Endometrial microvascular endothelial cells (primary cell): ENCODE data around the gene KRCC1. TPM values are rescaled to one million over a fixed set of nuclear protein-coding genes. Genes with fewer than 3 reads are reported as not detected.
"Not testable (repeated sequence)": the region's sequence is repeated elsewhere in the genome, so short reads cannot be mapped to it uniquely, and the experiment has no call there.

ENCODE experiments used
- in situ Hi-C: cut with HindIII; loops from 2 replicates; pipeline ENCODE4 v1.10.0; 2017; ENCODE audit warnings: low sequenced_read_pairs, low pct_unique_long_range_greater_than_20kb; ENCODE audit errors: inconsistent ontology term
- total RNA-seq: library from RNA; depleted of rRNA; stranded (reverse); fragments of >200 nt; gene quantifications from one replicate; pipeline ENCODE4 v1.2.3, GENCODE V29; 2015; ENCODE audit errors: inconsistent ontology term

The KRCC1 gene
- total RNA-seq, 1 donor from 2014 or later, result 15.5 TPM

DNA sequence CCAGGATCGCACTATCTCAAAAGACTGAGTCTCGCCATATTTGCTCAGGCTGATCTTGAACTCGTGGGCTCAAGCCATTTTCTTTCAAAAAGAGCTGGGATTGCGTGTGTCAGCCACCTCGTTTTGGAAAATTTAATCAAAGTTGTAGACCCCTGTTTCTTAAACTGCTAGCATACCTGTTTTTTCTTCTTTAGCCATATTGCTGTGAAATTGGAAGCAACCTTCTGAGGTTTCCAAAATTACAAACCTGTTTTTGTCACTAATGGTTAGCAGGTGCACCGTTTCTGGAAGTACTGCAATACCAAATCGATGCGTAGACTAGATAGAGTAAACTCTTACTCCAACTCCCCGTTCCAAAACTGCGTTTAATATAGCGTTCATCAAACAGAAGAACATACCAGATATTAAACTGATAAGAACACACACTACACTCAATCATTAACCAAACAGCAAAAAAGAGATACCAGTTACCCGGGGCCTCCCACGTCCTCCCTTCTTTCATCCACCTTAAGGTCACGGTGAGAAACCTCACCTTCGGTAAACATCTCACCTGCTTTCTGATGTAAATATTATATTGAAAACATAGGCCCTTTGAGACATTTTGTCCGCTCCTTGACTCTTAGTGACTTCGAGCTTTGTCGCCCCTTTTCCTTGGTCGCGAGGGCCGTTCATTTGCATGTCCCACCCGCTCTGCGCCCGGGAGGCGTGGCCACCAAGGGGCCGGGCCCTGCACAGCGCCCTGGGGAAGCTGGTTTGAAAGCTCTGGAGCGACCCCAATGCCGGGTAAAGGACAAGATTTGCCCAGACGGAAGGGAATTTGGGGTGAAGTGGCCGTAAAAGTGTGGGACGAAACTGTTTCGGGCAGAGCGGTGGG is 39.3 kb downstream of the KRCC1 start, which contains the start of gene RNU2-63P:
Gene RNU2-63P (minus strand): TSS at position 462 of the 874 bp plus-strand sequence.
- in situ Hi-C loops, result no loop called here

DNA sequence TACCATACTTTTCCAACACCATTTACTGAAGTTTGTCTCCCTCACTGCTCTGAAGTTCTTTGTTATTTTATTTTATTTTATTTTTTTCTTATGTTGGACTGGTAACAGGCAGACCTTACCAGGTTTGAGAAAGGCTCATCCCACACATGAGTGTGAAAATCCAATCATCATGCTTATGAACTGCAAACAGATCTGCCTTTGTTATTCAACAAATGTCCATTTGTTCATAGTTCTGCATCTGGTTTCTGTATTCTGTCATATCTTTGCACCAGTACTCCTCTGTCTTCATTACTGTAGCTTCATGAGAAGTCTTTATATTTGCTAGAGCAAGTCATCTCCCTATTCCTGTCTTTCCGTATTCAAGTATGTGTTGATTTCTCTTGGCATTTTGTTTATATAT is 44.6 kb downstream of the KRCC1 start:
- in situ Hi-C loops, result no loop called here

DNA sequence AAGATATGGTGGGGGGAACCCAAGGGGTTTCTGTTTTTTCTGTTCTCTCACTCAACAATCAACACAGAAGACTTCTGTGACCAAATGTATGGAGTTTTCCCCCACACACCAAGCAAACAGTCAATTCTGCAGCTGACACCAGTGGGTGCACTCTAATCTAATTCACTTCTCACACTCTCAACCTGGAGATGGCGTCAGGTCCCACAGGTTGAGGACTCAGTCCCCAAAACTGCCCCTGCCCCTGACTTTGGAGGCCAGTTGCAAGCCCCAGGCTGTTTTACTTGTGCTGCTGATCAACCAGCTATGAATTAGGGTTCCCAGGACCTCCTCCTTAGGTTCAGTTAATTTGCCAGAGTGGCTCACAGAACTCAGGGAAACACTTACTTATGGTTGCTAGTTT is 45.4 kb downstream of the KRCC1 start:
- in situ Hi-C loops, result no loop called here

DNA sequence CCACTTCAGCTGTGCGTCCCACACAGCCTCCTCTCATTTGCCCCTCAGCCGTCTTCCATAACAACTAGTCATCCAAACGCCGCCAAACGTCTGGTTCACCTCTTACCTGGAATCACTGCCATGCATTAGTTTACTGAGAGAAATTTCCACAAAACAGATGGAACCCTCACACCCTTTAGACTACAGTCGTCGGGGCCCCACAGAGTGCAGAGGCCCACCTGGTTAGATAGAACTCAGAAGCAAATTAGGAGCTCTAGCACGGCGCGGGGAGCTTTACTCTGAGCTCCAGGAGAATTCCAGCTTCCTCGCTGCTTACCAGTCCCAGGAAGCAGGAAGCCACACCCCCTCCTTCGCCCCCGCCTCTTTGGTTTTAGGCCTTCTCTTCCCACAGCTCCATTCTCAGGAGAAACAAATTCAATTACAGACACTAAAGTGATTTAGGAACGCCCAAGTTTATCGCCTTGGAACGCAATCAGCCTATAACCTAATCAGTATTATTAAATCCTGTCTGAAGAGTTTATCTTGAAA is 48.6 kb downstream of the KRCC1 start:
- in situ Hi-C loops, result no loop called here

DNA sequence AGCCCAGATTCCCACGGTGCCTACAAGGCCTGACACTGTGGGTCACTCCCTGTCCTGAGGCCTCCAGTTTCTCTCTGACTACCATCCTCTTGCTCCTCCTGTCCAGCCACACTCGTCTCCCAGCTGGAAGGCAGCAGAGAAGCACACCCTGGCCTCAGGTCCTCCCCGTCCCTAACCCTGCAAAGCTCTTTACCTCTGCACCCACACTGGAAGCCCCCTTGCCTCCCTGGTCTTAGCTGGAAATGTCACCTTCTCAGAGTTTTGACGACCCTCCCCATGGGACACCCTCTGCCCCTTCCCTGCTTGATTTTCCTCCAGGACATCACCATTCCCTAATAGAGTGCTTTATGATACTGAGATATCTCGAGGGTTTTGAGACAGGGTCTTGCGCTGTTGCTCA is 49.8 kb downstream of the KRCC1 start:
- in situ Hi-C loops, result no loop called here

DNA sequence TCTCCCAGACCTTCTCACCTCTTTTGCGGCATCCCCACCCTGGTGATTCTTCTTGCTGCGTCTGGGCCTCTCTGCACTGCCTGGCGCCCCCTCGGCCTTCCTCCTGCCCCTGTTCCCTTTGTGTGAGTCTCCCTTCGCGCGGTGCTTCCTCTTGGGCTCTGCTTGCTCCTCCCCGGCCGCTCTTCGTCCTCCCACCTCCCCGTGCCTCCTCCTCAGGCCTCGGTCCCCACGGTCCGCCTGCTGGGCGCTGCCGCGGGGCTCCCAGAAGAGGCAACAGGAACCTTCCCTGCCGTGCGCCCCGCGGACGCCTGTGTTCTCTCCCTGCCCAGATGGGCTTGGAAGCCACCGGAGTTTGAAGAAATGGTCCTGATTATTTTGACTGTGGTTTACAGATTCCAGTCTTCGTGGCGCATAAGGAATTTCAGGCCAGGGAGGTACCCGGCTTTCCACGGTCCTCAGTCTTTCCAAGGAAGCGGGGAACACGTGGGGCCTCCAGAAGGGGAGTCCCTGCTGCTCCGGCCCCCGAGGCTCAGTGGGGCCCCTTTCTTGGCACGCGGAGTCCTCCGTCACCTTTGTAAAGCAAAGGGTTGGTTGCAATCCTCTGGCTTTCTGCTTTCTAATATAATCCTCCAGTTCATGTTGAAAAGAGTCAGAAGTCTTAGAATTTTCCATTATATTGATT is 52.4 kb downstream of the KRCC1 start:
- in situ Hi-C loops, result no loop called here

DNA sequence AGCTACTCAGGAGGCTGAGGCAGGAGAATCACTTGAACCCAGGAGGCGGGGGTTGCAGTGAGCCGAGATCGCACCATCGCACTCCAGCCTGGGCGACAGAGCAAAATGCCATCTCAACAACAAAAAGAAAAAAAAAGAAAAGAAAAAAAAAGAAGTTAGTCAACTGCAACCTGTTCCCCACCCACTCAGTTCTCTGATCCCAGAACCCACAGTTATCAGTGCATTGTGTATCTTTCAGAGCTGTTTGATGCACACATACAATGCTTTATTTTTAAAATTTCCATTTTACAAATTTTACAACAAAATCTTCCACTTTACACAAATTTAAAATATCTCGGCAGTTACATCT is 53.2 kb downstream of the KRCC1 start:
- in situ Hi-C loops, result no loop called here

DNA sequence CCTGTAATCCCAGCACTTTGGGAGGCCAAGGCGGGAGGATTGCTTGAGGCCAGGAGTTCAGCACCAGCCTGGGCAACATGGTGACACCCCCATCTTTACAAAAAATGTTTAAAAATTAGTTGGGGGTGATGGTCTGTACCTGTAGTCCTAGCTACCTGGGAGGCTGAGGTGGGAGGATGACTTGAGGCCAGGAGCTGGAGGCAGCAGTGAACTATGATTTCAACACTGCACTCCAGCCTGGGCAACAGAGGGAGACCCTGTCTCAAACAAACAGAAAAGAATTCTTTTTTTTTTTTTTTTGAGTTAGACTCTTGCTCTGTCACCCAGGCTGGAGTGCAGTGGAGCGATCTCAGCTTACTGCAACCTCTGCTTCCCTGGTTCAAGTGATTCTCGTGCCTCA is 55.1 kb downstream of the KRCC1 start:
- in situ Hi-C loops, result not testable (repeated sequence)

DNA sequence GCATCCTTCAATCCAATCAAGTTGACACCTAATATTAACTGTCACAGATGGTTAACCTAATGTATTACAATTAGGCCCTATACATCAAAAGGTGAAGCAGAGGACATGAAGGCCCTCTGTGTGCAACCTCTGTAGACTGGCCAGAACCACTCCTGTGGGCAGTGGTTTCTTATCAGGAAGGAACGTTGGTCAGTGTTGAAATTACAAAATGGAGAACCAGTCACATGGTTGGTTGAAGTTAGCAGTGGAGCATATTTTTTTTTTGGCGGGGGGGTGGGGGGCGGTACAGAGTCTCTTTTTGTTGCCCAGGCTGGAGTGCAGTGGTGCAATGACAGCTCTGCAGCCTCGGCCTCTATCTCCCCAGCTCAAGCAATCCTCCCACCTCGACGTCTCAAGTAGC is 59.0 kb downstream of the KRCC1 start:
- in situ Hi-C loops, result no loop called here

DNA sequence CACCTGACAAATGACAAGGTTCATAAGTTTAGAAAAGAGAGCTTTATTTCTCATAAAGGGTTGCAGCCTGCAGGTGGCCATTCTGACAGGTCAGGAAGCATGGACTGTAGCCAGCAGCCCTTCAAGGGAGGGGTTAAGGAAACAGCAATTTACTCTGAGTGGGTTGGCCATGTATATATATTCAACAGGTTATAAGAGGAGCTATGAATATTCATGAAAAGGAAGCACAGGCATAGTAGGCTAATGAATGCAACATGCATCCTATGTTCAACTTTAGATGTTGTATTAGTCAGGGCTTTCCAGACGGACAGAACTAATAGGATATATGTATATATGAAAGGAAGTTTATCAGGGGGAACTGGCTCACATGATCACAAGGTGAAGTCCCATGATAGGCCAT is 59.8 kb downstream of the KRCC1 start:
- in situ Hi-C loops, result no loop called here

DNA sequence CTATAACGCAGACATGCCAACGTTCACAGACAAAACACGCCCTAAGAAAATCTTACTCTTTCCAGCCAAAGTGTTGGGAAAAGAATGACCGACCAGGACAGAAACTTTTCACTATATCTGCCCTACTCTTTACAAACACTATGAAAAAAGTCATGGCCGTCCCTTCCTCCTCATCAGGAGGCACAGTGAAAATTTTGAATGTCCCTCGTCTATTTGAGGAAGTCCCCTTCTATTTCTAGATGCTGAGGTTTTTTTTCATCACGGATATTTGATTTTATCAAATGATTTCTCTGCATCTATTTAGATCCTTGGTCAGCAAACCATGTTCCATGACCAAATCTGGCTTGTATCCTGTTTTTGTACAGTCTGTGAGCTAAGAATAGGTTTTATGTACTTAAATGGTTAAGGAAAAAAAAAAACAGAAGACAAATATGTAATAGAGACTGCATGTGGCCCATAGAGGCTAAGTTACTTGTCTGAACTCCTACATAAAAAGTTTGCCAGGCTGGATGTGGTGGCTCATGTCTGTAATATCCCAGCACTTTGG is 61.2 kb downstream of the KRCC1 start:
- in situ Hi-C loops, result not testable (repeated sequence)

DNA sequence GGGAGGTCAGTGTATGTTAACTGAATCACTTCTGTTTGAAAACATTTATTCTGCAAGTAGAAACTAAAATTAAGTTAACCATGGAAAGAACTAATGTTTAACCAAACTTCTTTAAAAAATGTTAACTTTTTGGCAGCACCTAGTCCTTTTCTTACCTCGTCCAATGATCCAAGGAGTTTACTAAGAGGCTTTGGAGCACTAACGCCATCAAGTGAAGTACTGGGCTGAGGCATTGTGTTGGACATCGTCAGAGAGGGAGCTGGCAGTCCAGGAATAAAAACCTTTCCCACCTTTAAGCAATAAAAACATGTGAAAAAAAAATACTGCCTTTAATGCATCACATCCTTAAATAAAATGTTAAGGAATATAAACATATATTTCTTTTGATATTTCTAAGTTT is 63.0 kb downstream of the KRCC1 start:
- in situ Hi-C loops, result not testable (repeated sequence)

DNA sequence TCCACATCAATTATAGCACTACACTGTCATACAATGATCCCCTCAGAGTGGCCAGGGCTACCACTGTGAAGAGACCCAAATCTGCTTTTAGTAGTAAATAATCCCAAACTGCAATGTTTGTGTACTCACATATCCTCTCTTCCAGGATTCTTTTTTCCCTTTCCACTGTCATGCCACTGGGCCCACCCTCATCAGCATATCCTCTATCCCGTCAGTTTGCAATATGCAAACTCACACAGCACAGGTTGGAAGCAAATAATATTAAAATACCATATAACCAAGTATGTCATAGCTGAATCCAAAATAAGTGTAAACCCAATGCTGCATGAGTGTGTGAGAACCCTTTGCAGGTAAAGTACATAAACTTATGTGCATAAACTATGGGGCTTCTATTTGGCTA is 68.1 kb downstream of the KRCC1 start:
- in situ Hi-C loops, result not testable (repeated sequence)

DNA sequence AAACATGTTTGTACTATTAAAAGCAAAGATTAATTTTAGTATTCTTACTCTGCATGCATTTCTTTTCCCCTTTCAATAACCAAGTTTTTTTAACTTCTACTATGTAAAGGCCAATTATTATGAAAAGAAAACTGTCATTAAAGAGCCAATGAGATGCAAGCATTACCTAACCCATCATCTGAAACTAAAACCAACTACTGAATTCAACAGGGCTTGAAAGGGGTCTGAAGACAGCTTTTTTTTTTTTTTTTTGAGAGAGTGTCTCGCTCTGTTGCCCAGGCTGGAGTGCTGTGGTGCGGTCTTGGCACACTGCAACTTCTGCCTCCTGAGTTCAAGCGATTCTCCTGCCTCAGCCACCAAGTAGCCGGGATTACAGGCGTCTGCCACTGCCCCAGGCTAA is 69.7 kb downstream of the KRCC1 start:
- in situ Hi-C loops, result not testable (repeated sequence)

DNA sequence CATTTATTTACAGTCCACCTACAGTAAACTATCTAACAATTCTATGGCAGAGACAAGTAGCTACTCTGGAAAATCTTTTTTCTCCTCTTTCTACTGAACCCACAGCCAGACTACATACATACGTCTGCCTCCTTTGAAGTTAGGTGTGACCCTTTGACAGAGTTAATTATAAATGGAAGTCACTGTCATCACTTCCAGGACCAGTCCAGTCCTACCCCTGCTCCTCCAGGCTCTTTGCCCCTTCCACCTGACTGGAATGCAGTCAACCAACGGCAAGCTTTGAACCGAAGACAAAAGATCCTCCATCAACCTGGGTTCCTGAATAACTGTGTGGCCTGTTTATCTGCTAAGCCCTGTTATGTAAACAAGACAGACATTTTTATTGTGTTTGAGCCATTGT is 74.4 kb downstream of the KRCC1 start:
- in situ Hi-C loops, result not testable (repeated sequence)

Other genes with a start within 250 kb of the KRCC1 start
- not detected for gene RGPD2, start 230.0 kb downstream of the KRCC1 start, total RNA-seq
- not detected for gene RNU2-63P, start 39.2 kb downstream of the KRCC1 start, total RNA-seq
- gene SMYD1, start 12.0 kb upstream of the KRCC1 start, total RNA-seq, result not detected
- gene FABP1, start 72.3 kb upstream of the KRCC1 start, total RNA-seq, result not detected
- not detected for gene THNSL2, start 114.6 kb upstream of the KRCC1 start, total RNA-seq